NCI-H1092 (cell line): ENCODE measurements around the gene TMPRSS9.
"Not testable (repeated sequence)": the region's sequence is repeated elsewhere in the genome, so short reads cannot be mapped to it uniquely, and the experiment has no call there.

Experiments
- DNase-seq: peaks from one replicate; lab custom pipeline; 2025; lab: John Stamatoyannopoulos, UW

Gene TMPRSS9

GRCh38 chr19:2462635-2463421, 102.8 kb downstream of the TMPRSS9 start:
- peak; percentile 78 for DNase-seq

GRCh38 chr19:2463694-2464093, 103.6 kb downstream of the TMPRSS9 start:
- not testable (repeated sequence) for DNase-seq

- no peak for DNase-seq
These were observed 104.3 kb downstream of the TMPRSS9 start for GRCh38 chr19:2464389-2464788.

GRCh38 chr19:2468596-2468995, 108.5 kb downstream of the TMPRSS9 start:
- DNase-seq, result no peak

- no peak for DNase-seq
These were observed 109.2 kb downstream of the TMPRSS9 start for GRCh38 chr19:2469102-2469914.

GRCh38 chr19:2469915-2470200, 109.8 kb downstream of the TMPRSS9 start:
- not testable (repeated sequence) for DNase-seq

GRCh38 chr19:2474232-2475017, 114.4 kb downstream of the TMPRSS9 start:
- peak; percentile 37 for DNase-seq

GRCh38 chr19:2475018-2475701, 115.1 kb downstream of the TMPRSS9 start:
- no peak for DNase-seq
